PC-3 (cell line): ENCODE results near the gene VASH1. TPM values are rescaled to one million over a fixed set of nuclear protein-coding genes. Genes with fewer than 3 reads are reported as not detected.
A peak's percentile ranks its signal among the peaks of the same experiment; 100 is the strongest.

Experiments used
- ATAC-seq: fragments of 200-7000 bp; cut with Tn5 transposase; 2 replicates; pipeline ENCODE4 v1.9.1; 2020; ENCODE audit warnings: mild to moderate bottlenecking, moderate library complexity
- BruUV-seq: library from RNA; stranded (reverse); fragments of 400-500 nt; replicated peaks from 2 replicates; lab custom pipeline; 2021; lab: Mats Ljungman, UMichigan
- CTCF ChIA-PET: fragments of 300-600 bp; sonication (Branson Sonifier 250); formaldehyde crosslinking; loops from one replicate; lab custom pipeline; 2022; ENCODE audit warnings: antibody characterized with exemption; lab: Charles Lee
- POLR2A ChIA-PET: fragments of 300-600 bp; sonication (Branson Sonifier 250); formaldehyde crosslinking; loops from one replicate; lab custom pipeline; 2022; ENCODE audit warnings: antibody characterized with exemption; ENCODE audit not compliant: unreplicated experiment; lab: Charles Lee
- DNase-seq: peaks from one replicate; pipeline ENCODE4 v3.0.0-alpha.2; 2015
- H2AFZ ChIP-seq: fragments of 300-600 bp; sonication (generic); 2 replicates; pipeline ENCODE4 v1.6.0; 2016; ENCODE audit warnings: antibody characterized with exemption, low read length
- H3F3A ChIP-seq: fragments of 300-600 bp; sonication (generic); one replicate; pipeline ENCODE4 v1.6.0; 2017; ENCODE audit warnings: antibody characterized with exemption, low read length, control low read depth, mild to moderate bottlenecking; ENCODE audit not compliant: unreplicated experiment
- H3K27ac ChIP-seq: fragments of 300-600 bp; sonication (generic); 2 replicates; pipeline ENCODE4 v1.5.1; 2016; ENCODE audit warnings: mild to moderate bottlenecking, low read length
- H3K27me3 ChIP-seq: fragments of 300-600 bp; sonication (generic); 2 replicates; pipeline ENCODE4 v1.6.1; 2016; ENCODE audit warnings: low read length, mixed read lengths
- H3K36me3 ChIP-seq: fragments of 300-600 bp; sonication (generic); 2 replicates; pipeline ENCODE4 v1.6.1; 2016; ENCODE audit warnings: low read depth, mixed run types, low read length, mixed read lengths
- H3K4me1 ChIP-seq: fragments of 300-600 bp; sonication (generic); 2 replicates; pipeline ENCODE4 v1.5.1; 2016; ENCODE audit warnings: low read length; ENCODE audit not compliant: insufficient read depth
- H3K4me2 ChIP-seq: fragments of 300-600 bp; sonication (generic); 2 replicates; pipeline ENCODE4 v1.6.0; 2016; ENCODE audit warnings: low read length
- H3K4me3 ChIP-seq: fragments of 300-600 bp; sonication (generic); 2 replicates; pipeline ENCODE4 v1.5.1; 2016; ENCODE audit warnings: mild to moderate bottlenecking, low read length, mixed read lengths
- H3K79me2 ChIP-seq: fragments of 300-600 bp; sonication (generic); 2 replicates; pipeline ENCODE4 v1.6.1; 2017; ENCODE audit warnings: low read length, mixed read lengths
- H3K9ac ChIP-seq: fragments of 300-600 bp; sonication (generic); 2 replicates; pipeline ENCODE4 v1.6.0; 2016; ENCODE audit warnings: mild to moderate bottlenecking, low read length
- H3K9me2 ChIP-seq: fragments of 300-600 bp; sonication (generic); replicated peaks from 2 replicates; pipeline ENCODE4 v1.6.1; 2016; ENCODE audit warnings: mixed run types, low read length, mixed read lengths
- H3K9me3 ChIP-seq: fragments of 300-600 bp; sonication (generic); 2 replicates; pipeline ENCODE4 v1.6.1; 2016; ENCODE audit warnings: low read length, mixed read lengths
- H4K20me1 ChIP-seq: fragments of 300-600 bp; sonication (generic); 2 replicates; pipeline ENCODE4 v1.6.1; 2016; ENCODE audit warnings: low read length, mixed read lengths
- EZH2 ChIP-seq: fragments of 300-600 bp; sonication (generic); IDR thresholded peaks from one replicate; pipeline ENCODE4 v1.6.1; 2017; ENCODE audit warnings: antibody characterized with exemption, mild to moderate bottlenecking, low read length; ENCODE audit not compliant: unreplicated experiment
- EZH2phosphoT487 ChIP-seq: fragments of 300-600 bp; sonication (generic); IDR thresholded peaks from 2 replicates; pipeline ENCODE4 v1.6.1; 2018; ENCODE audit warnings: mild to moderate bottlenecking, antibody characterized with exemption, low read length, borderline replicate concordance
- intact Hi-C: fragments of 100-400 bp; cut with micrococcal nuclease; formaldehyde crosslinking; loops from 2 replicates; pipeline ENCODE4 v1.9.0; 2023
- total RNA-seq: library from RNA; depleted of rRNA; stranded (reverse); fragments of >200 nt; gene quantifications from 2 replicates; pipeline ENCODE4 v1.2.3, GENCODE V29; 2014
- TF ChIP-seq, protein P1 (sequence below): fragments of 300-600 bp; sonication (generic); conservative IDR thresholded peaks from 2 replicates; pipeline ENCODE4 v1.5.1; 2017; ENCODE audit warnings: antibody characterized with exemption, low read depth, mild to moderate bottlenecking, low read length

VASH1 gene
- total RNA-seq, 1 experiment from 2014 or later, result 1.8 TPM

DNA sequence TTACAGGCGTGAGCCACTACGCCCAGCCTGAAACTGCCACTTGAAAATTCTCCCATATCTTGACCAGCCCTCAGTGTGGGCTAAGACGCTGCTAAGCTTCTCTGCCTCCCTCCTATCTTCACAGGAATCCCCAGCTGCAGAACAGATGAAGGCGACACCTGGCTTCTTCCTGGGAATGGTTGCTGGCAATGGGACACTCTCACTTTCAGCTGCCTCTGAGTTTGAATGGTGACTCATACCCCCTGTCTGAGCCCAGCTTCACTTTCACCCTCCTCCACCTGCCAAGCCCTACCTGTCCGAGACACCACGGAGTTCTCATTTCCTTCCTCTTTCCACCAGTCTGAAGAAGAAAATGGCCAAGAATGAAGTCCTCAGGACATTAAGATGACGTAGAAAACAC is 18.3 kb upstream of the VASH1 start:
- Histone ChIP-seq H4K20me1 (no peaks in the 10 kb centered on the region), H3K27ac (no peak overlapping the region), H3F3A (no peaks in the 10 kb centered on the region), H3K9ac (no peak overlapping the region), H3K9me3 (peaks cover 14% of the 10 kb centered on the region; the same call in 1 of the 2 replicates), H3K27me3 (no peaks in the 10 kb centered on the region; the same call in 1 of the 2 replicates), H3K4me3 (no peak overlapping the region), H3K4me2 (0 out of 2 replicates have a peak overlapping the region, but pooled peaks have one; percentile 13), H3K4me1 (no peaks in the 10 kb centered on the region), H3K36me3 (no peaks in the 10 kb centered on the region), H3K79me2 (no peaks in the 10 kb centered on the region), H3K9me2 (no peaks in the 10 kb centered on the region), H2AFZ (no peak overlapping the region)
- intact Hi-C loops, result no loop called here
- ATAC-seq (peak; percentile 76), DNase-seq (peak; percentile 45)
- ChIA-PET POLR2A (no interaction called here), CTCF (no interaction called here)
- BruUV-seq, result no TSS peak
- no peak for TF ChIP-seq EZH2
- TF ChIP-seq, protein P1, sequence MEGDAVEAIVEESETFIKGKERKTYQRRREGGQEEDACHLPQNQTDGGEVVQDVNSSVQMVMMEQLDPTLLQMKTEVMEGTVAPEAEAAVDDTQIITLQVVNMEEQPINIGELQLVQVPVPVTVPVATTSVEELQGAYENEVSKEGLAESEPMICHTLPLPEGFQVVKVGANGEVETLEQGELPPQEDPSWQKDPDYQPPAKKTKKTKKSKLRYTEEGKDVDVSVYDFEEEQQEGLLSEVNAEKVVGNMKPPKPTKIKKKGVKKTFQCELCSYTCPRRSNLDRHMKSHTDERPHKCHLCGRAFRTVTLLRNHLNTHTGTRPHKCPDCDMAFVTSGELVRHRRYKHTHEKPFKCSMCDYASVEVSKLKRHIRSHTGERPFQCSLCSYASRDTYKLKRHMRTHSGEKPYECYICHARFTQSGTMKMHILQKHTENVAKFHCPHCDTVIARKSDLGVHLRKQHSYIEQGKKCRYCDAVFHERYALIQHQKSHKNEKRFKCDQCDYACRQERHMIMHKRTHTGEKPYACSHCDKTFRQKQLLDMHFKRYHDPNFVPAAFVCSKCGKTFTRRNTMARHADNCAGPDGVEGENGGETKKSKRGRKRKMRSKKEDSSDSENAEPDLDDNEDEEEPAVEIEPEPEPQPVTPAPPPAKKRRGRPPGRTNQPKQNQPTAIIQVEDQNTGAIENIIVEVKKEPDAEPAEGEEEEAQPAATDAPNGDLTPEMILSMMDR, result no peak
- TF ChIP-seq EZH2phosphoT487, result no peak

DNA sequence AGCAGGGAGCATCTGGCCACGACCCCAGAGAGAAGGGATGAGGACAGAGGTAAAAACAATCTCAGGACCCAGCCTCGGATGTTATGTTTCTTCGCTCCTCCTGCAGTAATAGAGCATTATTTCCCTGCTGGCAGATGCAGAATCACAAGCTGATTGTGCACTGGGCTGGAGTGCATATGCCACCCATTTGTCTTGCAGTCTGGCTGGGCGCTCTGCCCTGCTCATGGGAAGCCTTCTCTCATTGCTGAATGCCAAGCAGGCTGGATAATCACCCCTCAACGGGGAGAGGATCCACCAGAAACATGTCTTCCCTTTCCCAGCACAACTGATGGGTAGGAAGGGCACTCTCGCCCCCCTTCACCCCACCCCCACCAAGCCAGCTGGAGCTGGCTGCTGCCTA is 8.5 kb upstream of the VASH1 start:
- no peaks in the 10 kb centered on the region for H3K9me3 ChIP-seq
- no peaks in the 10 kb centered on the region for H3F3A ChIP-seq
- DNase-seq (no peak), ATAC-seq (no peak)
- no peak overlapping the region for H2AFZ ChIP-seq
- intact Hi-C loops, result loop anchor here (2.0 kb wide), 1 partner anchor 28 kb away; no protein-coding TSS in a partner anchor
- no peak overlapping the region for H3K9ac ChIP-seq
- TF ChIP-seq EZH2 (no peak), EZH2phosphoT487 (no peak)
- TF ChIP-seq, protein P1, result no peak
- H3K4me1 ChIP-seq, result no peaks in the 10 kb centered on the region
- H3K27ac ChIP-seq, result no peak overlapping the region
- H3K4me2 ChIP-seq, result no peak overlapping the region
- peaks cover 27% of the 10 kb centered on the region for H3K27me3 ChIP-seq
- ChIA-PET POLR2A (no interaction called here), CTCF (no interaction called here)
- H4K20me1 ChIP-seq, result no peaks in the 10 kb centered on the region
- BruUV-seq, result no TSS peak
- no peaks in the 10 kb centered on the region for H3K36me3 ChIP-seq
- no peak overlapping the region for H3K4me3 ChIP-seq
- no peaks in the 10 kb centered on the region for H3K9me2 ChIP-seq
- no peaks in the 10 kb centered on the region for H3K79me2 ChIP-seq

DNA sequence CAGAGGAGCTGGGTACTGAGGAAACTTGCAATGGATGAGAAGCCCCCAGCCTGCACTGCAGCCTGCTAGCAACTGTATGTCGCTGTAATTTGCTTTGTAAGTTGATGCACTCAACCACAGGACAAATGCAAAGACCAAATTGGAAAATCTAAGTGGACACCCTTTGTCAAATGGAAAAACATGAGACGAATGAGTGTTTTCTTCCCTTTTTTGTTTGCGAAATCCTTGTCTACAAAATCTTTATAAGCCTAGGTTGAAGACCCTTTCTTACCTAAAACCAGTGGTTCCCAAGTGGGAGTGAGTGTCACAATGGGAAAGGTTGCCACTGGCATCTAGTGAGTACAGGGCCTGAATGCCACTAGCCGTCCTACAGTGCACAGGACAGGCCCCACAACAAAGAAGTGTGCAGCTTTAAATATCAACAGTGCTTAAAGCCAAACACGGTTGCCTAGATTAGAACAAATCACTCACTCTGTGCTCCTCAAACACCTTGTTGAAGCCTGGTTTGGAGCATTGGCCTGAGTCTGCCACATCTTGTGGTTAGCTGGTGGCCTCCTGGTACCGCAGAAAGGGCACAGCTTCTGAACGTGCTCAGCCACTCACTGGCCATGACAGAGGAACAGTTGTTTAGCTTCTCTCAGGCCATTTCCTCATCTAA is 7.6 kb upstream of the VASH1 start:
- Histone ChIP-seq H3K9me3 (no peaks in the 10 kb centered on the region), H3F3A (no peaks in the 10 kb centered on the region), H3K9ac (no peak overlapping the region), H3K4me1 (no peaks in the 10 kb centered on the region), H3K4me3 (no peak overlapping the region), H2AFZ (no peak overlapping the region), H3K27ac (no peak overlapping the region), H3K27me3 (peaks cover 27% of the 10 kb centered on the region), H3K4me2 (no peak overlapping the region), H3K79me2 (no peaks in the 10 kb centered on the region), H3K9me2 (no peaks in the 10 kb centered on the region), H3K36me3 (no peaks in the 10 kb centered on the region), H4K20me1 (no peaks in the 10 kb centered on the region)
- ATAC-seq (no peak), DNase-seq (no peak)
- intact Hi-C loops, result loop anchor here (2.0 kb wide), 1 partner anchor 27 kb away; no protein-coding TSS in a partner anchor
- ChIA-PET CTCF (no interaction called here), POLR2A (no interaction called here)
- TF ChIP-seq, protein P1, result no peak
- TF ChIP-seq EZH2, result no peak
- no peak for TF ChIP-seq EZH2phosphoT487
- no TSS peak for BruUV-seq
